Epithelial cell of esophagus (primary cell): ENCODE results near the gene RGN.
A peak's percentile ranks its signal among the peaks of the same experiment; 100 is the strongest.

Source experiments
- DNase-seq: peaks from one replicate; pipeline ENCODE4 v3.0.0; 2010; ENCODE audit warnings: low read depth
- H3K4me3 ChIP-seq: 2 replicates; pipeline ENCODE4 v1.5.1; 2011; ENCODE audit warnings: mild to moderate bottlenecking, low read length, control low read depth
- CTCF ChIP-seq: IDR thresholded peaks from 2 replicates; pipeline ENCODE4 v1.5.1; 2011; ENCODE audit warnings: low read depth, mild to moderate bottlenecking, low read length, control low read depth, inconsistent platforms; ENCODE audit not compliant: insufficient read depth; ENCODE audit errors: missing control alignments

The RGN gene

GRCh38 chrX:47063179-47063578, 15.1 kb upstream of the RGN start:
- H3K4me3 ChIP-seq = no peak overlapping the region
- no peak for TF ChIP-seq CTCF
- no peak for DNase-seq

DNA sequence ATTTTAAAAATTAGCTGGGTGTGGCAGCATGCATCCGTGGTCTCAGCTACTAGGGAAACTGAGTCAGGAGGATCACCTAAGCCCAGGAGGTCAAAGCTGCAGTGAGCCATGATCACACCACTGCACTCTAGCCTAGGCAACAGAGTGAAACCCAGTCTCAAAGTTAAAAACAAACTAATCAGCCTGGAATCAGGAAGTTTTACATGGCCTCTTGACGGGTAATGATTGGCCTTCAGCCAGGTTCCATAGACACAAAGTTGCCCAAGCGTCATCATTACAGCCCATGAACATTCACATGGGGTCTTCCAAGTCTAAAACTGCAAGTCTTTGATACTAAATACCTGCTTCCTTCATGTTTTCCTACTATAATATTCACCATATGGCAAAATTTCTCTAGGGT, 10.0 kb upstream of the RGN start:
- TF ChIP-seq CTCF = no peak
- DNase-seq = no peak
- no peak overlapping the region for H3K4me3 ChIP-seq

DNA sequence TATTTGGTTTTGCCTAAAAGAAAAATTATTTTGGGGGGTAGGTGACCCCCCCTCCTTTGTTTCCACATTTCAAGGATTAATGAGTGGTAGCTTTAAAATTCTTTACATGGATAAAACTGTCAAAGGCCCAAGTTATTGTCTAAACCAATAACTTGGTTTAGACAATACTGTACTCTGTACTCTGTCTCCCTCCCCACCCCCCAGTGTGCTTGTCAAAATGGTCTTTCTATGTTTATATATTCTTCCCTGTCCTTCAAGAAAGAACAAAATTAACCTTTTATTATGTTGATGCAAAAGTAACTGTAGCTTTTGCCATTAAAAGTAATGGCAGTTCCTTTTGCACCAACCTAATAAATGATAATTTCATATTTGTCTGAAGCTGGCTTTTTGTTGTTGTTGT, 9.5 kb upstream of the RGN start:
- H3K4me3 ChIP-seq = no peak overlapping the region
- DNase-seq = no peak
- TF ChIP-seq CTCF = no peak

- DNase-seq = no peak
- TF ChIP-seq CTCF = no peak
Observed at GRCh38 chrX:47080215-47080914, 2.1 kb downstream of the RGN start.

GRCh38 chrX:47080915-47081236, 2.6 kb downstream of the RGN start:
- no peak for TF ChIP-seq CTCF
- DNase-seq = no peak
- H3K4me3 ChIP-seq = no peak overlapping the region

More at GRCh38 chrX:47080215-47080914, 2.1 kb downstream of the RGN start:
- H3K4me3 ChIP-seq = no peak overlapping the region

DNA sequence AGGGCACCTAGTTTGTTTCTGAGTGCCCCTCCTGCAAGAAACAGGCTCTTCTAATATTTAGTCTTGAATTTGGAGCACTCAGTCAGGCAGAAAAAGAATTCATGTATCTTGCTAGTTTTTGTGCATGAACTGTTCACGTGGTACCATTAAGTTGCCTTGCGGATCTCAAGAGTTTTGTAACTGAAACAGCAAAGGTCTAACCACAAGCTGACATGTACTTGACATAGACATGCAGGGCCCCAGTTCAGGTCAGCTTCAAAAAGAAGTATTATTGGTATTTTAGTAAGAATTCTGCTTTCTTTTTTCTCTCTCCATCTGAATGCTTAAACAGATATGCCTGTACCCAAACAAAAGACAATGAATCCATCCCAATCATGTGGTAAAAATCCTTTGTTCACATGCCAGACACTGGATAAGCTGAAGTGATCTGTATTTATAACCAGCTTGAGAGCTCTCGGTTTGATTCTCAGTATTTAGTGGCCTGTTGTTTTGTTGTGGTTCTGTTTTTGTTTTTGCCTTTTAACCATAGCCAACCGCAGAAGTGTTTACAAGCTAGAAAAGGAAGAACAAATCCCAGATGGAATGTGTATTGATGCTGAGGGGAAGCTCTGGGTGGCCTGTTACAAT, 13.0 kb downstream of the RGN start:
- no peak for DNase-seq
- no peak for TF ChIP-seq CTCF
- H3K4me3 ChIP-seq = no peak overlapping the region

GRCh38 chrX:47093248-47093647, 15.0 kb downstream of the RGN start:
- peak; percentile 32 for DNase-seq
- no peak overlapping the region for H3K4me3 ChIP-seq
- TF ChIP-seq CTCF = peak; percentile 42
